Measurements from ENCODE around the gene CSTPP1.

Gene CSTPP1

DNA sequence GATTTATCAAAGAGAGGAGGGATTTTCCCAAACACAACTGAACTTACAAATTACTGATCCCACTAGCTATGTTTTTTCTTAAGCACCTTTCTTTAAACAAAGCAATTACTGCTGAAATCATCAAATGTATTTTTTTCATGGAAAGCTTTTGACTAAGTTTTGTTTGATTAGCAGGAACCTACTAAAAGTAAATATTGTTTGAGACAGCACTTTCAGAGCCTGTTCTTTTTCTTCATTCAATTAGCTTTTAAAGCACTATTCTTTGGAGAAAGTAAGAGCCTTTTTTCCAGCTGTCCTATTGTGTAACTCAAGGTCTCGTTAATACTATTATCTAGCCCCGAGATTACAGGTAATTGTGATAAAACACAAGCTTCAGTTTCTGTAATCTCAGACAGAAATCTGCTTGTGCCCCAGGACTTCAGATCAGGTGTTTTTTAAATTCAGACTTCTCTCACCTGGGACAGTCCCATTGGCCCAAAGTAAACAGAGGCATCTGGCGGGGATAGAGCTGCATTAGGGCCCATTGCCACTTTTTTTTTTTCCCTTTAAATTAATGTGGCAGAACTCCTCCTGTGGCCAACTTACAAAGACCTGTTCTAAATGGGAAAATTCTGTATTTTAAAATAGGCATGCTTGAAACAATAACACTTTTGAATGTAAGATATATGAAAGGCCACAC is 11.0 kb downstream of the CSTPP1 start:
- no peaks in the 10 kb centered on the region for H3K27me3 ChIP-seq
- TF ChIP-seq, protein P1, sequence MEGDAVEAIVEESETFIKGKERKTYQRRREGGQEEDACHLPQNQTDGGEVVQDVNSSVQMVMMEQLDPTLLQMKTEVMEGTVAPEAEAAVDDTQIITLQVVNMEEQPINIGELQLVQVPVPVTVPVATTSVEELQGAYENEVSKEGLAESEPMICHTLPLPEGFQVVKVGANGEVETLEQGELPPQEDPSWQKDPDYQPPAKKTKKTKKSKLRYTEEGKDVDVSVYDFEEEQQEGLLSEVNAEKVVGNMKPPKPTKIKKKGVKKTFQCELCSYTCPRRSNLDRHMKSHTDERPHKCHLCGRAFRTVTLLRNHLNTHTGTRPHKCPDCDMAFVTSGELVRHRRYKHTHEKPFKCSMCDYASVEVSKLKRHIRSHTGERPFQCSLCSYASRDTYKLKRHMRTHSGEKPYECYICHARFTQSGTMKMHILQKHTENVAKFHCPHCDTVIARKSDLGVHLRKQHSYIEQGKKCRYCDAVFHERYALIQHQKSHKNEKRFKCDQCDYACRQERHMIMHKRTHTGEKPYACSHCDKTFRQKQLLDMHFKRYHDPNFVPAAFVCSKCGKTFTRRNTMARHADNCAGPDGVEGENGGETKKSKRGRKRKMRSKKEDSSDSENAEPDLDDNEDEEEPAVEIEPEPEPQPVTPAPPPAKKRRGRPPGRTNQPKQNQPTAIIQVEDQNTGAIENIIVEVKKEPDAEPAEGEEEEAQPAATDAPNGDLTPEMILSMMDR (IDR thresholded peaks at IDR 0.05; ENCODE audit: low read depth, low read length), result no peak
- no peak for DNase-seq
- H3K36me3 ChIP-seq, result no peaks in the 10 kb centered on the region
- no peak overlapping the region for H3K4me3 ChIP-seq (ENCODE audit: low read depth, low read length)
- no peaks in the 10 kb centered on the region for H3K9me3 ChIP-seq
- H3K4me1 ChIP-seq, result no peaks in the 10 kb centered on the region

DNA sequence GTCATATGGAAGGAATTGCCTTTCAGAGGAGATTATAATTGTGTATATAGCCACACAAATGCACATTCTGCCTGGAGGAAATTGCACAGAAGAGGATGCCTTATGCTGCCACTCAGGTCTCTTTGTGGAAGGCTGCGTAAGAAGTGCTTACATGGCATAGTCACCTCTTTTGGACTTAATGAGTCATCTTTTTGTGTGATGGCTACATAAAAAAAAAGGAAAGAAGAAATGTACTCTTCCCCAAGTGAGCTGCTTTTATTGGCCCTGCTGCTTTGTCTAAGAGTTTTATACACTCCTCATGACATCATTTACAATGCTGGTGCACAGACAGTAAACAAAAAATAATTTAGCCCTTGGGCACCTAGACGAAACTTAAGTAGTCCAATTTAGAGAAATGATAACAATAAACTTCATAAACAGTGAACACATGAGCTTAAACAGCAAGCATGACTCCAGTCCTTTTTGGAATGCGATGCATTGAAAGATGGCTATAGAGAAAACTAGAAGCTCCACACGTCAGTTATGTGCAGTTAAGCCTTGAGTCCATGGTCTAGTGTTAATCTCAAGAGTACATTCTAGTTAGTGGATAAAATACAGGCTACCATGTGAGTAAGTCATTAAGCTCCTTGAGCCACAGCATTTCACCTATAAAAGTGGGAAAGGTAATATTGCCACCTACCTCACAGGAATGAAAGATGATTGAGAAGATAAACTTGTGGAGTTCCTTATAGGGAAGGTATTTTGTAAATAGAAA is 12.0 kb downstream of the CSTPP1 start:
- H3K4me3 ChIP-seq (ENCODE audit: low read depth, low read length), result no peak overlapping the region
- H3K36me3 ChIP-seq, result no peaks in the 10 kb centered on the region
- no peaks in the 10 kb centered on the region for H3K9me3 ChIP-seq
- no peaks in the 10 kb centered on the region for H3K27me3 ChIP-seq
- no peak for DNase-seq
- H3K4me1 ChIP-seq, result no peaks in the 10 kb centered on the region
- TF ChIP-seq, protein P1 (IDR thresholded peaks at IDR 0.05; ENCODE audit: low read depth, low read length), result no peak

DNA sequence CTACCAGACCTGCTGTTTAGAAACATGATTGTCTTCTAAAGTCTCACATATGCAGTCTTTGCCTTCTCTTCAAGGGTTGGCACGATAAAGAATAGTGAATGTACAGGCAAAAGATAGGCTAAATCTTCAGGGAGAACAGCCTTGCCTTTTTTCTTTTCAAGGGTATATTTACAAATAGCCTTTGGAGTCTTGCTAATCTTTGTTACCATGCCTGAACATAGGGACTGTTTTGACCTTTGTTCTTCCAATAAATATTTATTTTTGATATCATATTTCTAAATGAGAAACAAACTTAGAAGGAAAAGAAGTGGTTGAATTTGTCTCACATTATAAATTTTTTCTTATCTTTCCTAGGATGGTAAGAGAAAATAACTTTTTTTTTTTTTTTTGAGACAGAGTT is 12.7 kb downstream of the CSTPP1 start:
- TF ChIP-seq, protein P1 (IDR thresholded peaks at IDR 0.05; ENCODE audit: low read depth, low read length), result no peak
- no peak overlapping the region for H3K4me3 ChIP-seq (ENCODE audit: low read depth, low read length)
- no peak for DNase-seq
- no peaks in the 10 kb centered on the region for H3K4me1 ChIP-seq
- H3K36me3 ChIP-seq, result no peaks in the 10 kb centered on the region
- H3K27me3 ChIP-seq, result no peaks in the 10 kb centered on the region
- no peaks in the 10 kb centered on the region for H3K9me3 ChIP-seq

DNA sequence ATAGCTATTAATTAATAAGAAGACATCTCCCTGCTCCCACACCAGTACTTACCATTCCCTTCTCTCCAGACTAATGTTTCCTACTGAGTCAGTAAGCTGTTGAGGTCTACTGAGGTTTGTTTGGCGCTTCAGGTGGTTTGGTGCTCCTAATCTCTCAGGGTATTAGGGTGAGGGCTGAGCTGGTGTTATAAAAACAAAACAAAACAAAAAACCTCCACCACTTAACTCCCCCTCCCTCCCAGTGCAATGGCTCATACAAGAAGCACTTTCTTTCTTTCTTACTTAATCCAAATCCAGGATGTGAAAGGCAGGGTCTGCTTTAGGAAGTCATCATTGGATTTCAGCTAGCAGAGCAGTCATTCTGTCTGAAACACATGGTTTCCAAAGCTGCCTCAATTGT is 15.3 kb downstream of the CSTPP1 start:
- H3K4me3 ChIP-seq (ENCODE audit: low read depth, low read length), result no peak overlapping the region
- TF ChIP-seq, protein P1 (IDR thresholded peaks at IDR 0.05; ENCODE audit: low read depth, low read length), result no peak
- H3K36me3 ChIP-seq, result no peaks in the 10 kb centered on the region
- DNase-seq, result no peak
- H3K9me3 ChIP-seq, result no peaks in the 10 kb centered on the region
- no peaks in the 10 kb centered on the region for H3K4me1 ChIP-seq
- no peaks in the 10 kb centered on the region for H3K27me3 ChIP-seq

DNA sequence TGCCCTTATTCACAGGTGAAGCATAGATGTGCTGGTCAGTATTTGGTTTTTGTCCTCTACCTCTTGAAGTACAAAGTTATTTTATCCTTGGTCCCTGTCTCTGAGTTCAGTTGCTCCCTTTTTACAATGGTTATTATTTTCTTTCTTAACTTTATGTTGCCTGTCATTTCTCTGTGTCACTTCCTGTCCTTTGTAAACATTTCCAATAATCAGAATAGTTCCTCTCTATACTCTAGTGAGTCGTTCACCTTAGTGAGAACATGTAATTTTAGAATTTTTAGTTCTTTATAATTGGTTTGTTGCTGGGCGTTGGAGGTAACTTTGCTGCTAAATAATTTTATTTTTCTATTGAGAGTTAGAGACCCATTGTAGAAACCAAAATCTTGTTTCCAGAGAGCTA is 16.0 kb downstream of the CSTPP1 start:
- H3K36me3 ChIP-seq, result no peaks in the 10 kb centered on the region
- no peak overlapping the region for H3K4me3 ChIP-seq (ENCODE audit: low read depth, low read length)
- no peaks in the 10 kb centered on the region for H3K4me1 ChIP-seq
- DNase-seq, result no peak
- H3K9me3 ChIP-seq, result no peaks in the 10 kb centered on the region
- H3K27me3 ChIP-seq, result no peaks in the 10 kb centered on the region
- TF ChIP-seq, protein P1 (IDR thresholded peaks at IDR 0.05; ENCODE audit: low read depth, low read length), result no peak

DNA sequence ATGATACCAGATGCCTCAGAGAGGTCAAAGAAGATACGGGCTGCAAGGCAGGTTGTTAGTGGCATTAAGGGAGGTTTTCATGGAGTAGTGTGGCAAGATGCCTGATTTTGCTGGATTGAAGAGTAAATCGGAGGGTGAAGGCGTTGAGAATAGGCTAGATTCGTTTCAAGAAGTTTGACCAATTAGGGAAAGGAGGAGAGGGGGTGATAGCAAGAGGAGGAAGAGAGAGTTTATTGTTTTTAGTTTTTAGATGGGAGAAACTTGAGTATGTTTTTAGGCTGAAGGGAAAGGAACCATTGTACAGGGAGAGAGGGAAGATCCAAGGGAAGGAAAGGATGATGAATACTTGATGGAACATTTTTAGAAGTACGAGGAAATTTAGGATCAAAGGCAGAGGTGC is 16.5 kb downstream of the CSTPP1 start:
- Histone ChIP-seq H3K4me1 (no peaks in the 10 kb centered on the region), H3K9me3 (no peaks in the 10 kb centered on the region), H3K36me3 (no peaks in the 10 kb centered on the region), H3K4me3 (ENCODE audit: low read depth, low read length) (no peak overlapping the region), H3K27me3 (no peaks in the 10 kb centered on the region)
- TF ChIP-seq, protein P1 (IDR thresholded peaks at IDR 0.05; ENCODE audit: low read depth, low read length), result no peak
- no peak for DNase-seq
